GM13976 (cell line): ENCODE data around the gene PPM1B.
"Not testable (repeated sequence)": the region's sequence is repeated elsewhere in the genome, so short reads cannot be mapped to it uniquely, and the experiment has no call there.

Source experiments
- DNase-seq: peaks from one replicate; pipeline ENCODE4 v3.0.0; 2012; ENCODE audit warnings: low spot score
- in situ Hi-C: fragments of 300-500 bp; cut with MboI; formaldehyde crosslinking; loops from one replicate; pipeline ENCODE4 v1.12.0; 2022; ENCODE audit warnings: low sequenced_read_pairs, mixed read lengths, inconsistent platforms; ENCODE audit not compliant: unreplicated experiment
- TF ChIP-seq, protein P1 (sequence below): IDR thresholded peaks from 2 replicates; pipeline ENCODE4 v1.5.1; 2012; ENCODE audit warnings: borderline replicate concordance, mild to moderate bottlenecking; ENCODE audit not compliant: insufficient read depth; ENCODE audit errors: extremely low read depth, missing control alignments, control extremely low read depth

PPM1B gene

DNA sequence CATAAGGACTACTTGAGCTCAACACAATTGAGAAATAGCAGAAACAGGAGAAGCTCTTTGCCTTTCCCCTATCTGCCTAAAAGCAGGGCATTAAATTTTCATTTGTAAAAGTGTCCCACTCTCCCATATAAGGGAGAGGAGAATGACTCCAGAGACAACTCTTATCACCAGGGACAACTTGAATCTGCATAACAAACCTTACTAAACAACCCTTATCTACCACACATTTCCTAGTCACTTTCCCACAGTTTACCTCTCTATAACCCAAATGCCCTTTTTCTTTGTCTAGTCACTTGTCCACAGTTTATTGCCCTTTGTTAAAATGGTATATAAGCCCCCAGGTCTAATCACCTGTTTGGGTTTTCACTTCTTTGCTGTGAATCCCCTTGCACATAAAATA is 37.5 kb upstream of the PPM1B start:
- TF ChIP-seq, protein P1, sequence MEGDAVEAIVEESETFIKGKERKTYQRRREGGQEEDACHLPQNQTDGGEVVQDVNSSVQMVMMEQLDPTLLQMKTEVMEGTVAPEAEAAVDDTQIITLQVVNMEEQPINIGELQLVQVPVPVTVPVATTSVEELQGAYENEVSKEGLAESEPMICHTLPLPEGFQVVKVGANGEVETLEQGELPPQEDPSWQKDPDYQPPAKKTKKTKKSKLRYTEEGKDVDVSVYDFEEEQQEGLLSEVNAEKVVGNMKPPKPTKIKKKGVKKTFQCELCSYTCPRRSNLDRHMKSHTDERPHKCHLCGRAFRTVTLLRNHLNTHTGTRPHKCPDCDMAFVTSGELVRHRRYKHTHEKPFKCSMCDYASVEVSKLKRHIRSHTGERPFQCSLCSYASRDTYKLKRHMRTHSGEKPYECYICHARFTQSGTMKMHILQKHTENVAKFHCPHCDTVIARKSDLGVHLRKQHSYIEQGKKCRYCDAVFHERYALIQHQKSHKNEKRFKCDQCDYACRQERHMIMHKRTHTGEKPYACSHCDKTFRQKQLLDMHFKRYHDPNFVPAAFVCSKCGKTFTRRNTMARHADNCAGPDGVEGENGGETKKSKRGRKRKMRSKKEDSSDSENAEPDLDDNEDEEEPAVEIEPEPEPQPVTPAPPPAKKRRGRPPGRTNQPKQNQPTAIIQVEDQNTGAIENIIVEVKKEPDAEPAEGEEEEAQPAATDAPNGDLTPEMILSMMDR: no peak
- DNase-seq: no peak
- in situ Hi-C loops: no loop called here

DNA sequence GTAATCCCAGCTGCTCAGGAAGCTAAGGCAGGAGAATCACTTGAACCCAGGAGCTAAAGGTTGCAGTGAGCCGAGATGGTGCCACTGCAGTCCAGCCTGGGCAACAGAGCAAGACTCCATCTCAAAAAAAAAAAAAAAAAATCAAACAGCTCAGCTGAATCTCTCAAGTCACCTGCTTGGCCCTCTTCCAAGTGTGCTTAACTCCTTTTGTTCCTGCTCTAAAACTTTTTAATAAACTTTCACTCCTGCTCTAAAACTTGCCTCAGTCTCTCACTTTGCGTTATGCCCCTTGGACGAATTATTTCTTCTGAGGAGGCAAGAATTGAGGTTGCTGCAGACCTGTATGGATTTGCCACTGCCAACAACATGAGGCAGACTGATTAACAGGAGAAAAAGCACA is 35.1 kb upstream of the PPM1B start:
- DNase-seq, in situ Hi-C loops: not testable (repeated sequence)

DNA sequence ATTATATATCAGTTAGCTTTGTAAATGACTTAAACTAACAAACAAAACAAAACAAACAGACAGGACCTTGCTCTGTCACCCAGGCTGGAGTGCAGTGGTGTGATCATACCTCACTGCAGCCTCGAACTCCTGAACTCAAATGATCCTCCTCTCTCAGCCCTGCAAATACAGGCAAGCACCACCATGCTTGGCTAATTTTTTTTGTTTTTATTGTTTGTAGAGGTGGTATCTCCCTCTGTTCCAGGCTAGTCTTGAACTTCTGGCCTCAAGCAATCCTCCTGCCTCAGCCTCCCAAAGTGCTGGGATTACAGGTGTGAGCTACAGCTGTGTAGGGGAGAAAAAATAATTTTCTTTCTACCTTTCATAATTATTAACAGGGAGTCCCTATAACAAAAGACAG is 33.8 kb upstream of the PPM1B start:
- in situ Hi-C loops: no loop called here
- TF ChIP-seq, protein P1: no peak
- no peak for DNase-seq

DNA sequence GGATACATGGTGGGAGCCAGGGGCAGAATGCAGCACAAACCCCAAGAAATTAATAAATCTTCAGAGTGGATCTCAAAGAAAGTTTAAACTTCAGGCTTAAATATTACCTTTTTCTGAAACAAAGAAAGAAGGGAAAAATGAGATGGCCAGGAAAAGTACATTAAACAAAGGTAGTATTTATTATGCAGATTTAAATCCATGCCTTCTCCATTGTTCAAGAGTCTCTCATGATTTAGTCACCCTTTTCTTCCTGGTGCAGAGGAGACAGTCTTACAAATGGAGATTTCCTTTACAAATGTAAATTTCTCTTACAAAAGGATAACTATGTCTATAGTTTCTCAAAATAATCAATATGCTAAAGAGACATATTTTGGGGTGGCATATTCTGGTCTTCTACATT is 33.4 kb upstream of the PPM1B start:
- TF ChIP-seq, protein P1: no peak
- no peak for DNase-seq
- in situ Hi-C loops: no loop called here

DNA sequence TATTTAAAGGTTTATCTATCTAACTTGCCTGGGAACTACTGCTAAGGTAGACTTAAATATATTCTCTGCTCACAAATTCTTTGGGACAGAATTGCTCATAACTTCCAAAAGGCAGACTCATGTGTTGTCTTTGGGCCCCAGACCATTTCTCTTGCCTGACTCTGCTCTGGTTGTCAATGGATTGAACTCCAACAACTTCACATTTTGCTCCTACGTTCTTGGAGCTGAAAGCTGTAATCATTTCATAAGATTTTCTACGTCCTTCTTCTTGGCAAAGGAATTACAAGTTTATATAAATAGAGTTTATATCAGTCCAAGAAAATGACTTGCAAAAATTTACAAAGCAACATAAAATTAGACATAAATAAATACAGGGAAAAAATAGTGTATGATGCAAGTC is 32.9 kb upstream of the PPM1B start:
- TF ChIP-seq, protein P1: no peak
- in situ Hi-C loops: no loop called here
- no peak for DNase-seq

DNA sequence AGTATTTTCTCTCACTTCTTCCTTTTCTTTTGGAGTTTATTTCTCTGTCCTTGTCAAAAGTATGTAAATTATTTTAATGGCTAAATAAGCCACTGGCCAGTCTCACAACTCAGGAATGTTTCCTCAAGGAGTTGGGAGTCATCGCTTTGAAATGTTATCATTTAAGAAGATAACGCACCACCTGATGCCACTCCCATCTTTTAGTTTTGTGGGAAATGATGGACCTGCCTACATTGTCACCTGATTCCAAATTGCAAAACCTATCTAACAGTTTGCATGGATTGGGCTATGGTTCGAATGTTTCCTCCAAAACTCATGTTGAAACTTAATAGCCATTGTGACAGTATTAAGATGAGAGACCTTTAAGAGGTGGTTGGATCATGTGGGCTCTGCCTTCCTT is 32.4 kb upstream of the PPM1B start:
- TF ChIP-seq, protein P1: no peak
- no peak for DNase-seq
- in situ Hi-C loops: no loop called here

DNA sequence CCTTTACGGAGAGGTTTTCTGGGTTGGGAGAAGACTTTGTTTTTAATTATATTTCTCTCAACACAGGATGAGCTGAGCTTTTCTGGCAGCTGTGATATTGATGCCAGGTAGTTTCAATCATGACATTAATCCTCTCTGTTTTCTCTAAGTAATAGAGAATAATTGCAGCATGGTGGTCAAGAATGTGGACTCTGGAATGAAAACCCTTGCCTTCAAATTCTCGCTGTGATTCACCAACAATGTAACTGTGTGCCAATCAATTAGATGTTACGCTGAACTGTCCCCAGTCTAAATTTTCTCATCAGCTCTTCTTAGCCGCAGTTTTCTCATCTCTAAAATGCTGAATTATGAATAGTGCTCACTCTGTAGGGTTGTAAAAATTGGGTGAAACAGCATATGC is 31.6 kb upstream of the PPM1B start:
- DNase-seq: no peak
- in situ Hi-C loops: no loop called here
- TF ChIP-seq, protein P1: no peak
